Bronchial epithelial cell (primary cell): ENCODE results near the gene SEPTIN2. TPM values are rescaled to one million over a fixed set of nuclear protein-coding genes. Genes with fewer than 3 reads are reported as not detected.
A peak's percentile ranks its signal among the peaks of the same experiment; 100 is the strongest.

Experiments used
- DNase-seq: peaks from one replicate; pipeline ENCODE4 v3.0.0-alpha.2; 2010; ENCODE audit warnings: low read depth
- FAIRE-seq: peaks from 2 replicates; lab custom pipeline; 2011; peaks lifted over from hg19 to GRCh38; lab: Jason Lieb, UNC
- H3K27me3 ChIP-seq: 2 replicates; pipeline ENCODE4 v1.5.1; 2011; ENCODE audit warnings: low read length; ENCODE audit not compliant: control insufficient read depth, insufficient read depth
- H3K36me3 ChIP-seq: 2 replicates; pipeline ENCODE4 v1.5.1; 2011; ENCODE audit warnings: low read length; ENCODE audit not compliant: control insufficient read depth, insufficient read depth
- H3K4me3 ChIP-seq: 2 replicates; pipeline ENCODE4 v1.5.1; 2011; ENCODE audit warnings: mild to moderate bottlenecking, low read depth, low read length, control low read depth
- CTCF ChIP-seq: IDR thresholded peaks from 2 replicates; pipeline ENCODE4 v1.5.1; 2011; ENCODE audit warnings: mild to moderate bottlenecking, moderate library complexity, low read length, control low read depth, inconsistent platforms; ENCODE audit not compliant: insufficient read depth, severe bottlenecking
- total RNA-seq: library from RNA; depleted of rRNA; stranded (reverse); fragments of >200 nt; gene quantifications from 2 replicates; pipeline ENCODE4 v1.2.1, GENCODE V29; 2014

The SEPTIN2 gene
- total RNA-seq, 1 donor from 2014 or later, result 181 TPM

GRCh38 chr2:241356871-241357260, 41.1 kb downstream of the SEPTIN2 start:
- Histone ChIP-seq H3K27me3 (no peaks in the 10 kb centered on the region), H3K36me3 (peaks cover 7% of the 10 kb centered on the region), H3K4me3 (peak overlapping the region; percentile 68)
- FAIRE-seq (no peak), DNase-seq (no peak)
- TF ChIP-seq CTCF, result no peak

DNA sequence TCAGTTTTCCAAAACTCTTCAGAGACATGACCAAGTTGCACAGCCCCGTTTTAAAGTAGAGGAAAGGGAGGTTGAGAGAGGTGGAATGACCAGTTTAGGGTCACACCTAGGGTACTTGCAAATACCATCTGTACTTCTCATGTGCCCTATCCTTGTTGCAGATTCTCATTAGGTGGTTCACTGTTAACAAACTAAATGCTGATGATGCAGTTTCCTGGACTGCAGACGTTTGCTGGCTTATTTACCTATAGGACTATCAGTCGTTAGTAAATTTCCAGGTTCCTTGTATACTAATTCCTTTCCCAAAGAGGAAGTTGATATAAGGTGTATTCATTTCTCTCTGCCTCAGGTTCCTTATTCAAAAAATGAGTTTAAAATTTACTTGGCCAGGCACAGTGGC, 41.8 kb downstream of the SEPTIN2 start:
- no peak for FAIRE-seq
- H3K4me3 ChIP-seq, result no peak overlapping the region
- peak; percentile 45 for DNase-seq
- no peaks in the 10 kb centered on the region for H3K27me3 ChIP-seq
- no peak for TF ChIP-seq CTCF
- H3K36me3 ChIP-seq, result peaks cover 6% of the 10 kb centered on the region

DNA sequence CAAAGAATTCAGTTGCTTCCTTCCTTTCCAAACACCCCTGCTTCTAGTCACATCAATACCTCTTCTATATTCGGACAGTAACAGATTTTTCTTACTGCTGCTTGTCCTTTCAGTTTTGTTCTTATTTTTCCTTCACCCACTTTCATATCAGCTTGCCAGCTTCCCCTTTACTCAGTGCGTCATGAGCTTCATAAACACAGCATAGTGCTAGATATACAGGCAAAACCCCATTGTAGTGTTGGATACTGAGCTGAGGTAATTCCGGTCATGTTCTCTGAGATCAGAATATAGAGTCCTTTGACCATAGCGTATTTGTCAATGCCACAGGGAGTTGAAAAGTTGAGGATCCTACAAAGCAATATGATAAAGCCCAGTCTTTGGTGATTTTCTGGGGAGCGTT, 42.7 kb downstream of the SEPTIN2 start:
- Histone ChIP-seq H3K36me3 (peaks cover 4% of the 10 kb centered on the region), H3K4me3 (no peak overlapping the region), H3K27me3 (no peaks in the 10 kb centered on the region)
- FAIRE-seq, result no peak
- no peak for TF ChIP-seq CTCF
- DNase-seq, result no peak

DNA sequence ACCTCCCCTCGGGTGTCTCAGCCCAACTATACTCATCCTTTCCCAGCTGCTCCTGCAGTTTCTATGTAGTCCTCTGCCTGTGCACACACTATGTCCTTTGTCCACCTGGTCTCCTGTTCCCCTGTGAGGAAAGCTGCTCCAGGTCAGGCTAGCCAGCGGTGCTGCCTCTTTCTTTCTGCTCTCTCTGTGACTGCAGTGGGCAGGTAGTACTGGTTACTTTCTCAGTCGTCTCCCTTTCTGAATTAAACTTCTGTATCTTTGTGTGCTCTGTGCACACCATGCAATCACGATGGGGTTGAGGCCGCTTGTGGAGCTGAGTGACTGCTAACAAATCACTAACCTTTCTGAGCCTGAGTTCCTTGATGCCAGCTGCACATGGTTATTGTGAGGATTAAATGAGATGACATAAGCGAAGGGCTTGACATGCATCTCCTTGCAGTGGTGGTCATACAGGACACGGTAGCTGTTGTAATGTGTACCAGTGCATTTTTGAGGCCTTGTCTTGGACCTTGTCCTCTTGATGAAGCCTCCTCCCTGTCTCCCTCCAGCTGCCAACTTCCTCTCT, 43.8 kb downstream of the SEPTIN2 start:
- DNase-seq, result no peak
- Histone ChIP-seq H3K4me3 (no peak overlapping the region), H3K36me3 (peaks cover 5% of the 10 kb centered on the region), H3K27me3 (no peaks in the 10 kb centered on the region)
- no peak for FAIRE-seq
- no peak for TF ChIP-seq CTCF

GRCh38 chr2:241363426-241363825, 47.7 kb downstream of the SEPTIN2 start:
- DNase-seq, result no peak
- FAIRE-seq, result no peak
- no peak for TF ChIP-seq CTCF
- Histone ChIP-seq H3K4me3 (no peak overlapping the region), H3K36me3 (peaks cover 2% of the 10 kb centered on the region), H3K27me3 (no peaks in the 10 kb centered on the region)

- peaks cover 2% of the 10 kb centered on the region for H3K36me3 ChIP-seq
- DNase-seq (no peak), FAIRE-seq (no peak)
- no peaks in the 10 kb centered on the region for H3K27me3 ChIP-seq
- TF ChIP-seq CTCF, result no peak
- no peak overlapping the region for H3K4me3 ChIP-seq
Observed at GRCh38 chr2:241364781-241365180, 49.1 kb downstream of the SEPTIN2 start.
